Ovary (tissue), 3 donors: ENCODE data around the gene FLVCR2.

Experiments
- CTCF ChIP-seq, 3 donors: fragments of 450-650 bp in 2 of 3; fragments of 200-600 bp in 1 of 3; IDR thresholded peaks; one replicate each; pipeline versions ENCODE4 v1.5.1 to v1.8.0; 2016 to 2022; ENCODE audit warnings: antibody characterized with exemption in 3 of 3, mild to moderate bottlenecking in 1 of 3
- POLR2A ChIP-seq: fragments of 450-650 bp; IDR thresholded peaks from one replicate; pipeline ENCODE4 v1.6.1; 2017; ENCODE audit warnings: antibody characterized with exemption, mild to moderate bottlenecking, moderate library complexity
- donor health status: DM: no; HTN: no; CAD: no.

GRCh38 chr14:75643985-75644384 is 65.6 kb downstream of the FLVCR2 start:
- TF ChIP-seq CTCF (IDR thresholded peaks at IDR 0.05): no peak
- TF ChIP-seq POLR2A: no peak
